ENCODE measurements around the gene LRRTM4. TPM values are rescaled to one million over a fixed set of nuclear protein-coding genes. Genes with fewer than 3 reads are reported as not detected.

LRRTM4 gene
- not detected in 2 replicates for total RNA-seq

DNA sequence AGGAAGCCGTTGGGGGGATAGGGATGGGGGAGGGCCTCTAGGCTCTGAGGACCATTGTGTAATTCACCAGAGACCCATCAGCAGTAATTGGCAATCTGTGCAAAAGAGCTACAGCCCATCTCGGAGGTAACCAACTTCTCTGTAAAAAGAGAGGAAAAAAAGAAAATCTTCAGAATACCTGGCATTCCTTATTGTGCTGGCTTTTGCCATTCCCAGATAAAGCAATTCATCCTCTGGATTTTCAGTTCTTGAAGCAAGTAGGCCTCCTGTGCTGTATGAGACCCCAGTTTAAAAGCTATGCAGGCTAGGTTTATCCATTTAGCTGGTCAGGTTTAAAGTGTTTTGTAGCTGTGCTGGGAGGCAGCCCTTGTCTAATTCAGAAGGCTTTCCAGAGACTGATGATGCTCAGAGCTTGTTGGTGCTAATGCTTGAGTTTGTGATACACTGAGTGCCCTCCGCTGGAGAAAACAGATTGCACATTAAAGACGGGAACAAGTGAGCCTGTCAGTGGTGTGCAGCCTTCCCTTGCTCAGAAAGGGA is at the start of gene LRRTM4:
LRRTM4 (minus strand) TSS at position 446 of the 540 bp plus-strand sequence.
- Mint-ChIP-seq H3K4me1 (no peaks in the 10 kb centered on the region), H3K4me3 (no peak within 1 kb of the TSS), H3K27ac (no peak within 1 kb of the TSS), H3K36me3 (ENCODE audit: low read depth) (no peaks in the 10 kb centered on the region), H3K27me3 (no peaks in the 10 kb centered on the region), H3K9me3 (peaks cover 5% of the 10 kb centered on the region)
- no peak for DNase-seq
- intact Hi-C loops (cut with micrococcal nuclease) = no loop called here

DNA sequence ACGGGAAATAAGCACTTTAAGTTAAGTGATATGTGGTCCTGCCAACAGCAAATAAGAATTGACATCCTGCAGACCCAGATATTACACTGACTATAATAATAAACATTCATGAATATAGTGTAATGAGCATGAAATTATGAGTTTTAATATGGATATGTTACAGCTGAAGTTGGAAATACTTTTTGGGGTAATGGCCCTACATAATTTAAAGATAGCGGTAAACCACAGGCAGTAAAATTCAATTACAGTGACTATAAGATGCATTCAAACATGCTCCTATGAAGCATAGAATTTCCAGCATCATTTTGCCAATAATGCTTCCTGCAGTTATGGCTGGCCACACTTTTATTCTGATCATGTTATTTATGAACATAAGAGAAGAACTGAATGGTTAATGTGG is 49.4 kb upstream of the LRRTM4 start:
- Mint-ChIP-seq H3K27me3 (no peaks in the 10 kb centered on the region), H3K9me3 (no peaks in the 10 kb centered on the region), H3K4me1 (no peaks in the 10 kb centered on the region), H3K4me3 (no peak overlapping the region), H3K27ac (no peak overlapping the region), H3K36me3 (ENCODE audit: low read depth) (no peaks in the 10 kb centered on the region)
- intact Hi-C loops (cut with micrococcal nuclease) = no loop called here
- DNase-seq = no peak

DNA sequence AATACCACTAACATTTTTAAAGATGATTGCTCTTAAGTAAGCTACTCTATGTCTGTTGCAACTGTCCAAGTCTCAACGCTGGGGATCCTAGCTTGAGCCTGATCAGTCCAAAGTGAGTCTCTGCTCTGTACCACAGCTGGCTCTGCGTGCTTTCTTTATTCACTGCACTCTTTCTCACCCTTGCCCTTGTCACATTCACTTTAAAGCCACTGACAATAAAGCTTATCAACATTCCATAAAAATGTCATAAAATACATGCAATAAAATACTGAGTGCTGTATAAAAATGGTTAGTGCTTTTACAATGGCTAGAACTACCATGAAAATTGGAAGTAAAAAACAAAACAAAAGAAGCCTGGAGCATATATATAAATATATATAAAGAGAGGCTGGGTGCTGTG is 45.5 kb upstream of the LRRTM4 start:
- Mint-ChIP-seq H3K9me3 (no peaks in the 10 kb centered on the region), H3K27ac (no peak overlapping the region), H3K36me3 (ENCODE audit: low read depth) (no peaks in the 10 kb centered on the region), H3K4me3 (no peak overlapping the region), H3K4me1 (no peaks in the 10 kb centered on the region), H3K27me3 (no peaks in the 10 kb centered on the region)
- DNase-seq = no peak
- intact Hi-C loops (cut with micrococcal nuclease) = no loop called here

DNA sequence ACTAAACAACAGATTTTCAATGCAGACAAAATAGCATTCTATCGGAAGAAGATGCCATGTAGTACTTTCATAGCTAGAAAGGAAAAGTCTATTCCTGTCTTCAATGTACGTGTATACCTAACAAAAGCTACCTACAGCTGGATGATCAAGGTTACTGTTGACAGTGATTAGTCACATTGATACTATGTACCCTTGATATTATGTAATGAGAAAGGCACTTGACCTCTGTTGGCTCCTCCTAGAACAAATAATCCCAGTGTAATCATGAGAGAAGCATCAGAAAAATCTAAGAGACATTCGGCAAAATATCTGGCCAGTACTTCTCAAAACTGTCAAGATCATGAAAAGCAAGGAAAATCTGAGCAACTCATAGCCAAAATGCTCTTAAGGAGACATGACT is 44.4 kb upstream of the LRRTM4 start:
- H3K4me1 Mint-ChIP-seq = no peaks in the 10 kb centered on the region
- no peaks in the 10 kb centered on the region for H3K36me3 Mint-ChIP-seq (ENCODE audit: low read depth)
- H3K27me3 Mint-ChIP-seq = no peaks in the 10 kb centered on the region
- H3K9me3 Mint-ChIP-seq = no peaks in the 10 kb centered on the region
- no peak for DNase-seq
- no peak overlapping the region for H3K4me3 Mint-ChIP-seq
- intact Hi-C loops (cut with micrococcal nuclease) = no loop called here
- H3K27ac Mint-ChIP-seq = no peak overlapping the region

DNA sequence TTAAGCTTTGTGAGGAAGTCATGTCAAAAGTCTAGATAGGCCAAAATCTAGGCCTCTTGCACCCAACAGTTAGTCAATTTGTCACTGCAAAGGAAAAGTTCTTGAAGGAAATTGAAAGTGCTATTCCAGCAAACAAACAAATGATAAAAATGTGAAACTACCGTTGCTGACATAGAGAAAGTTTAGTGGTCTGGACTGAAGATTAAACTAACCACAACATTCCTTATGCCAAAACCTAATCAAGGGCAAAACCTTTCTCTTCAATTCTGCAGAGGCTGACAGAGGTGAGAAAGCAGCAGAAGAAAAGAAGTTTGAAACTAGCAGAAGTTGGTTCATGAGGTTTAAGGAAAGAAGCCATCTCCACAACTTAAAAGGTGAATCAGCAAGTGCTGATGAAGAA is 44.0 kb upstream of the LRRTM4 start:
- no peaks in the 10 kb centered on the region for H3K27me3 Mint-ChIP-seq
- DNase-seq = no peak
- H3K27ac Mint-ChIP-seq = no peak overlapping the region
- H3K4me1 Mint-ChIP-seq = no peaks in the 10 kb centered on the region
- H3K36me3 Mint-ChIP-seq (ENCODE audit: low read depth) = no peaks in the 10 kb centered on the region
- intact Hi-C loops (cut with micrococcal nuclease) = no loop called here
- no peak overlapping the region for H3K4me3 Mint-ChIP-seq
- no peaks in the 10 kb centered on the region for H3K9me3 Mint-ChIP-seq

DNA sequence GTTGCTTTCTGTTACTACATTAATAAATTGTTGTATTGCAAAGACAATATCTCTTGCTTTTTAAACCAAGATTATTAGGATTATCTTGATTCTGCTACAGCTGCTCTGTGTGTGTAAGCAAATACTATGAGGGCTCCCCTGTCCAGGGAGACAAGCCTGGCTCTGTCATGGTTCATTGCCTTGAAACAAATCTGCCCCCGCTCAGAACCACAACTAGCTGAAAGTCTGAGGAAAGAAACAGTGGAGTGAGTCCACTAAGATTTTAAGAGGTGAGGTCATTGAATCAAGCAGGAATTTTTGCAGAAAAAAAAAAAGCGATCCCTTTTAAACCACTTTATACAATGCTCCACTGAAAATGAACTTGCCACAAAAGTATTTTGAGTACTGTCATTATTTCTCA is 30.8 kb upstream of the LRRTM4 start:
- DNase-seq = no peak
- Mint-ChIP-seq H3K9me3 (peaks cover 6% of the 10 kb centered on the region), H3K27me3 (no peaks in the 10 kb centered on the region)

DNA sequence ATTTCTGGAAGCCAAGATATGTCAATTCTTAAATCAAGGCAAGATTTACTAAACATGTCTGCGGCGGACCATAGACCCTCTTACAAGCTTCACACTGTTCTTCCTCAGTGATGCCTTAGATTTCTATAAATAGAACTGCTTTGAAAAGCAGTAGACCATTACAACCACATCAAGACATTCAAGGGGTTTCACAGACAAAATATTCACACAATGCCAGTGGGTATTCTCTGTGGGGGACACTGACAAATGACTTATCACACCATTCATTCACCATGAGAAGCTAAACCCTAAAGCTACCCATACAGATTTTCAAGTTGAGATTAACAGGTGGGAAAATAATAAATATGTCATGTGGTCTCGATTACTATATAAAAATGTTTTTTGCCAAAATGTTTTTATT is 15.9 kb upstream of the LRRTM4 start:
- peaks cover 17% of the 10 kb centered on the region for H3K9me3 Mint-ChIP-seq

More for the DNA sequence above, 30.8 kb upstream of the LRRTM4 start:
- Mint-ChIP-seq H3K27ac (no peak overlapping the region), H3K4me3 (no peak overlapping the region), H3K36me3 (ENCODE audit: low read depth) (no peaks in the 10 kb centered on the region), H3K4me1 (no peaks in the 10 kb centered on the region)
- intact Hi-C loops (cut with micrococcal nuclease) = no loop called here

DNA sequence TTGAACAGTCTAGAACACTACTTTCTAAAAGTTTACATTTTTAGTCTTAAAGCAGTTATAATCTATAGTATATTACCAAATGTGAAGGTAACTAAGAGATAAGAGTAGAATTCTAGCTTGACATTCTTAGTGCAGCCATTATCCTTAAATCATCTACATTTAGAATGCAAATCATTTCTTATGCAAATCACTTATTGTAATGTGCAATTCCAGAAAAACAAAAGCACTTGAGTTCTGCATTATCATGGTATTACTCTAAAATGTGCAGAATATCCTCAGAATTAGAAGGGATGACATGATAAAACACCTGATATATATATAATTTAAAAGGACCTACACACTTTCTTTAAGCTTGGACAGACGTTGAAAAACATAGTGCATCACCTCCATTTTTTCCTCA is 712 bp upstream of the LRRTM4 start:
- no peaks in the 10 kb centered on the region for H3K27me3 Mint-ChIP-seq
- peaks cover 5% of the 10 kb centered on the region for H3K9me3 Mint-ChIP-seq
- no peak for DNase-seq
- no peak overlapping the region for H3K27ac Mint-ChIP-seq
- intact Hi-C loops (cut with micrococcal nuclease) = no loop called here
- H3K36me3 Mint-ChIP-seq (ENCODE audit: low read depth) = no peaks in the 10 kb centered on the region
- H3K4me3 Mint-ChIP-seq = no peak overlapping the region
- H3K4me1 Mint-ChIP-seq = no peaks in the 10 kb centered on the region

More for the DNA sequence above, 15.9 kb upstream of the LRRTM4 start:
- DNase-seq = no peak
- Mint-ChIP-seq H3K27ac (no peak overlapping the region), H3K4me3 (no peak overlapping the region), H3K4me1 (no peaks in the 10 kb centered on the region), H3K36me3 (ENCODE audit: low read depth) (no peaks in the 10 kb centered on the region), H3K27me3 (no peaks in the 10 kb centered on the region)
- intact Hi-C loops (cut with micrococcal nuclease) = no loop called here

DNA sequence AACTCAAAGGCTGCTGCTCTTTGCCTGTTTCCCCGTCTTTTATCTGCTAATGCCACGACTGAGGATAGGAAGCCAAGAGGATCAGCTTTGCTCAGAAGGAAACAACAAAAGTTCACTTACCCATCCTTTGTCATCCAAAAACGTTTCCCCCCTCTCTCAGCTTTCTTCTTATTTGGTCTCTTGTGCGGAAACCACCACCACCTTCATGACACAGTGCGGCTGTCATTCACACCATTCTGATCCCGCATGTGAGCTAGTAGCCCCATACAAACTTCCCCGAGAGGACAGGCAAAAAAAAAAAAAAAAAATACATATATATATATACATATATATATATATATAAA is 656 bp downstream of the LRRTM4 start:
- Mint-ChIP-seq H3K9me3 (peaks cover 5% of the 10 kb centered on the region), H3K27me3 (no peaks in the 10 kb centered on the region), H3K27ac (no peak overlapping the region), H3K4me1 (no peaks in the 10 kb centered on the region), H3K4me3 (no peak overlapping the region), H3K36me3 (ENCODE audit: low read depth) (no peaks in the 10 kb centered on the region)
- intact Hi-C loops (cut with micrococcal nuclease) = no loop called here
- DNase-seq = no peak

DNA sequence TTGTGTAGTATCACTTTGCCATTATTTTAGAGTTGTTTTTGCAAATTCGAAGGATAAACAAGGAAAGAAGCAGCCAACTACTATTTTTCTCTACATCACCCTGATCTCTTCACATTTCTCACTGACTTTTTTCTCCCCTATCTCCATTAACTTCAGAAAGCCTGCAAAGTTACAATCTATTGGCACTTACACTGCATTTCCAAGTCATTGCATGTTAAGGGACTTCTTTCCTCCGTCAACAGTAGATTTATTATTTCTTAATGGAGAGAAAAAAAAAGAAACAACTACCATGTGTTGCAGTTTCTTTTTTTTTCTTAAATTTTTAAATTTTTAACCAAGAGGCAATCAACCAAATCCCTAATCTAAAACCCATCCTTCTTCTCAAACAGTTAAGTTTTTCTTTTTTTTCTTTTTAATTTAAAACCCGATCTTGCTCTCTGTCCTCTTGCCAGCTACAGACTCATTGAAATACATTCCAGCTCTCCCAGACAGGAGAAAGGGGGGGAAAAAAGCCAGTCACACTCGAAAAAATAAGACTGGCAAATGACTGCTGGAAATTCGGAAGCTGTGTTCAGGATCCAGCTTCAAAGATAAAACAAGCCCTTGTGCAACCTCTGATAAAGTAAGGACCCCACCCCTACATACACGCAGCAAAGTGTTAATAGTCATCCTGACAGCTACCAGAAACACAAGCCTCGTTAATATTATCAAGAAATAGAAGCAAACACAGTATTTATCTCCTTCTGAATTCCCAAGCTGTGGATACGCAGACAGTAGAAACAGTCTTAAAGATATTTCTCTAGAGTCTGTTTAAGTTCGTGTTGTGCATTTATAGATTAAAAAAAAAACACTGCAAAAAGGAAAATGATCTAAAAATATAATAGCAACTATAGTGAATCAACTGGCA is 1.3 kb downstream of the LRRTM4 start:
- H3K4me1 Mint-ChIP-seq = no peaks in the 10 kb centered on the region
- no peaks in the 10 kb centered on the region for H3K27me3 Mint-ChIP-seq
- H3K4me3 Mint-ChIP-seq = no peak overlapping the region
- no peak overlapping the region for H3K27ac Mint-ChIP-seq
- H3K9me3 Mint-ChIP-seq = peaks cover 5% of the 10 kb centered on the region
- intact Hi-C loops (cut with micrococcal nuclease) = no loop called here
- H3K36me3 Mint-ChIP-seq (ENCODE audit: low read depth) = no peaks in the 10 kb centered on the region
- DNase-seq = no peak

DNA sequence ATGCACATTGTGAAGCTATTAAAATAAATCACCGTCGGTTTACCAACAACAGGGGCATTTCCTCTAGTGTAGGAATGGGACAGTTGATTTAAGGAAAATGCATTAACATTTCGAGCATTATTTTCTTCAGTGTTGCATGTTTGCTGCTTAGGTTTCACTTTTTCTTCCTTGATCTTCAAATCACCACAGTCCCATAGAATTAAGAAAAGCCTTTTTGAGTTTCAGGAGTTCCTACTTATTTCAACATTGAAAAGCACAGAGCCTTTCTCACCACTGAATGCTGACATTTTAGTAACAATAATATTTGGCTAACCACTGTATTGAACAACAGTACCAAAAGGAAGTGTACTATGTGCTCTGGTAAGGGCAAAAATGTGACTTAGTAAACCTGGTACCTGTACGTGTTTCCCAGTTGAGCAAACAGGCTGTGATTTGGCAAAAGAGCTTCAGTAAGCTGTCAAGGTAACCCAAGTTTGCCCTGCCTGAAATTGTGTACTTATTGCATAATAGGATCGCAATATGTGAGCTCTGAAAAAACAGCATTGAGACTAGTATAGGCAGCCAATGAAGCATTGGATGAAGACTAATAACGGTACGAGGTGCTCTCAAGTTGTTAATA is 2.2 kb downstream of the LRRTM4 start:
- Mint-ChIP-seq H3K27ac (no peak overlapping the region), H3K4me1 (no peaks in the 10 kb centered on the region), H3K36me3 (ENCODE audit: low read depth) (no peaks in the 10 kb centered on the region), H3K4me3 (no peak overlapping the region), H3K9me3 (peaks cover 5% of the 10 kb centered on the region), H3K27me3 (no peaks in the 10 kb centered on the region)
- intact Hi-C loops (cut with micrococcal nuclease) = no loop called here
- no peak for DNase-seq

DNA sequence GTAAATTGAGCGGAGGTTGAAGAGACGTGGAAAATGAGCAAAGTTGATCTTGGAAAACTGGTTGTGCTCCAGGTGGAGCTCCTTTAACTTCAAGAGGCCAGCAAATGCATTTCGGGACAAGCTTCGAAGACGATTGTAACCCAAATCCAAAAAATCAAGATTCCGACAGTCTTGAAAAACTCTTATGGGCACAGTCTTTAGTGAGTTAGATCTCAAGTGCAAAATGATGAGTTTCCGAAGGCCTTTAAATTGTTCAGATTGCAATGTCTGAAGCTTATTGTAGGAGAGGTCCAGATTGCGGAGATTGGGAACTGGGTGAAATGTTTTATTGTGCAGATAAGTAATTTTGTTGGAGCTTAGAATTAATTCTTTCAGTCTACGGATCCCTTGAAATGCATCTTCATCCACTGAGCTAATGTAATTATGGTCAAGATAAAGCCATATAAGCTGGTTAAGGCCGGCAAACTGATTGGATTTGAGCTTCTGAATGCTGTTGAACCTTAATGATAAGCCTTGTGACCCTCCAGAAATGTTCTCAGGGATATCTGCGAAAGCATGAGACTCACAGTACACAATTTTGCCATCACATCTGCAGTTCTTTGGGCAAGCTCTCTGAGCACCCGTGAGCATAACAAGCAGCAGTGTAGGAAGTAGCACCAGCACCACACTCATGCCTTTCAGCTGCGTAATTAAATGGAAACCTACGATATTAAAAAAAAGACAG is 2.9 kb downstream of the LRRTM4 start:
- Mint-ChIP-seq H3K4me3 (no peak overlapping the region), H3K36me3 (ENCODE audit: low read depth) (no peaks in the 10 kb centered on the region), H3K9me3 (peaks cover 5% of the 10 kb centered on the region), H3K4me1 (no peaks in the 10 kb centered on the region), H3K27me3 (no peaks in the 10 kb centered on the region), H3K27ac (no peak overlapping the region)
- intact Hi-C loops (cut with micrococcal nuclease) = no loop called here
- DNase-seq = no peak

DNA sequence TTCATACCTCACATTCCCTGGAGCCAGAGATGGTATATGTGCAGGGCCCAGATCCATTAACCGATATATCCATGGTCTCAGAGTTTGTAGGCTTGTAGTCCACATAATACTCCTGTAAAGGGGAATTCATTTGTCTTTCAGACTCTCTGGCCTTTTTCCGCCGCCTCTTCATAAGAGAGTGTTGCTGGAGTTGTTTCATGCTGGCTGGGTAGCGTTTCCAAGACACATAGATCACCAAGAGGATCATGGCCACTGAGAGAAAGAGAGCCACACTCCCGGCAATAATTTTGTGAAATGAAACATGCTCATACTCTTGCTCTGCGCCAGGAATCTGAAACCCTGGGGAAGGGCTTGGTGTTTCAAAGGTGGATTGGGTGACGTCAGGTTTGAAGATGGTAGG is 3.9 kb downstream of the LRRTM4 start:
- no peak overlapping the region for H3K27ac Mint-ChIP-seq
- H3K36me3 Mint-ChIP-seq (ENCODE audit: low read depth) = no peaks in the 10 kb centered on the region
- no peak for DNase-seq
- H3K4me3 Mint-ChIP-seq = no peak overlapping the region
- no peaks in the 10 kb centered on the region for H3K4me1 Mint-ChIP-seq
- intact Hi-C loops (cut with micrococcal nuclease) = no loop called here
- no peaks in the 10 kb centered on the region for H3K27me3 Mint-ChIP-seq
- H3K9me3 Mint-ChIP-seq = peaks cover 5% of the 10 kb centered on the region

DNA sequence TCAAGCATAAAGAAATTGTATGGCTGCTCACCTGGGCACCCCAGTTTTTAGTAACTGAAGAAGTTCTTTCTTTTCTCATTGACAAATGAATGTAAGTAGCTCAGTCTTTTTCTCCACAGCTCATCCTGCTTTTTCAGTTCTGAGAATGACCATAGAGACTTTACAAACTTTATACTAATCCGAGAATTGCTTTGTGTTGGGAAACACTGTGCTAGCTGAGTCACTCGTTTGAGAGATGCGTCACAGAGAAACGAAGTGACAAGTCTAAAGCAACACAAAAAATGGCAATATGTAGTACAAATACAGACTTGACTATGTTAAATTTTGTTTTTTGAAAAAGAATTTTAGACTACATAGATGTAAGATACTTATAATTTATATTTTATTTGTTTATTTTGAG is 9.0 kb downstream of the LRRTM4 start:
- Mint-ChIP-seq H3K27me3 (no peaks in the 10 kb centered on the region), H3K9me3 (peaks cover 6% of the 10 kb centered on the region), H3K36me3 (ENCODE audit: low read depth) (no peaks in the 10 kb centered on the region), H3K4me1 (no peaks in the 10 kb centered on the region), H3K27ac (no peak overlapping the region), H3K4me3 (no peak overlapping the region)
- intact Hi-C loops (cut with micrococcal nuclease) = no loop called here
- DNase-seq = no peak
